Neural cell (in vitro differentiated cells): ENCODE data around the gene C1QTNF3.
A peak's percentile ranks its signal among the peaks of the same experiment; 100 is the strongest.

Source experiments
- CTCF ChIP-seq: fragments of 450-650 bp; IDR thresholded peaks from 2 replicates; pipeline ENCODE4 v1.5.1; 2014; ENCODE audit warnings: antibody characterized with exemption, mild to moderate bottlenecking, moderate library complexity; ENCODE audit not compliant: poor library complexity, severe bottlenecking
- POLR2AphosphoS5 ChIP-seq: IDR thresholded peaks from 2 replicates; pipeline ENCODE4 v1.6.1; 2012
- REST ChIP-seq: IDR thresholded peaks from 2 replicates; pipeline ENCODE4 v1.6.1; 2012; ENCODE audit warnings: borderline replicate concordance
- TAF1 ChIP-seq: IDR thresholded peaks from 2 replicates; pipeline ENCODE4 v1.6.1; 2012; ENCODE audit warnings: low read depth

GRCh38 chr5:33997331-33997983 lies 45.6 kb downstream of the C1QTNF3 start:
- peak; percentile 72 for TF ChIP-seq CTCF
- no peak for TF ChIP-seq POLR2AphosphoS5
- TF ChIP-seq REST, result no peak
- TF ChIP-seq TAF1, result no peak
